ENCODE results near the gene POLE3.
"Not testable (repeated sequence)": the region's sequence is repeated elsewhere in the genome, so short reads cannot be mapped to it uniquely, and the experiment has no call there.

Gene POLE3

GRCh38 chr9:113410207-113410864 is at the start of gene POLE3, which contains the start of gene C9orf43:
TSS of gene POLE3 (minus strand) at chr9:113410675. CDS start at chr9:113410293, 382 bp downstream.
TSS of gene C9orf43 (plus strand) at chr9:113410747. CDS start at chr9:113413494, 2,747 bp downstream.
- peak; percentile 91 for DNase-seq

- DNase-seq, result no peak
Measured at GRCh38 chr9:113456235-113456634, 45.8 kb upstream of the POLE3 start.

GRCh38 chr9:113454914-113455761 is 44.7 kb upstream of the POLE3 start:
- no peak for DNase-seq

DNA sequence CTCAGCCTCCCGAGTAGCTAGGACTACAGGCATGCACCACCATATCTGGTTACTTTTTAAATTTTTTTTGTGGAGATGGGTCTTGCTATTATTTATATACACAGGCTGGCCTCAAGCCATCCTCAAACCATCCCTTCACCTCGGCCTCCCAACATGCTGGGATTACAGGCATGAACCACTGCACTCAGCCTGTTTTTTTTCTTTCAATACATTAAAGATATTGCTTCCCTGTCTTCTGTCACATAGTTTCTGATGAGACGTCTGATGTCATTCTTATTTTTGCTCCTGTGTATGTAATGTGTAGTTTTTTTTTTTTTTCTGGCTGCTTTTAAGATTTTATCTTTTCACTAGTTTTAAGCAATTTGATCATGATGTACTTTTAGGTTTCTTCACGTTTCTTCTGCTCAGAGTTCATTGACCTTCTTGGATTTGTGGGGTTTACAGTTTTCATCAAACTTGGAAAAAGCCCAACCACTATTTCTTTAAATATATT is 41.7 kb upstream of the POLE3 start:
- DNase-seq, result no peak

- DNase-seq, result no peak
Measured at GRCh38 chr9:113449376-113449775, 38.9 kb upstream of the POLE3 start.

- DNase-seq, result peak; percentile 51
Measured at GRCh38 chr9:113446323-113446740, 35.9 kb upstream of the POLE3 start.

- no peak for DNase-seq
Measured at GRCh38 chr9:113444736-113445135, 34.3 kb upstream of the POLE3 start.

GRCh38 chr9:113437716-113438115 is 27.2 kb upstream of the POLE3 start:
- DNase-seq, result not testable (repeated sequence)

DNA sequence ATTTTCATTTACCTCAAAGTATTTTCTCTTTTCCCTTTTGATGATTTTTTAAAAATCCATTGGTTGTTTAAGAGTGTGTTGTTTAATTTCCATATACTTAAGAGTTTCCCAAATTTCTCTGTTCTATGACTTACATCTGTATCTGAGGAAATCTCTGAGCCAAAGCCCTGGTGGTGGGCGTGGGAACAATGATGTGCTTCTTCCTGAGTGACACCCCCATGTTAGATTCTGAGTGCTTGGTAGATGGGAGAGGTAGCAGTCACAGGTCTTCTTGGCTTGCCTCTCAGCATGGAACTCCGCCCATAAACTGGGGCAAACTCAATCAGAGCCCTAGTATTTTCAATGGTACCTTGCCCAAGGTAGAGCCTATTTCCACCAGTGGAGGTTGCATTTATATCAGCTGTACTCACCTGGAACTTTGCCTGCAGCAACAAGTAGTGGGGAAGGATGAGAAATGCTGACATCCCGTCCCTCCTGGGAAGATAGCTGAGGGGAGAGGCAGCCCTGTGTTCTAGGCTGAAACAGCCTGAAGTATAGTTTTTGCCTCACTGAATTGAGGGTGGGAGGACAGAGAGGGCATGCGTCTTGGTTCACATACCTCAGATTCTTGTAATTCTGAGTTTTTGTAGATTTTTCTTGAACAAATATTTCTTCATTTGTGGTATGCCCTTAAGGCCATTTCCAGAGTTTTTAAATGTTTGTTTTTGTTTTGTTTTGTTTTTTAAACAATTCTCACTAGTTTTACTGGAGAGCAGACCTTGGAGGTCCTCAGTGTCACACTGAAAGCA is 26.4 kb upstream of the POLE3 start:
- DNase-seq, result no peak

DNA sequence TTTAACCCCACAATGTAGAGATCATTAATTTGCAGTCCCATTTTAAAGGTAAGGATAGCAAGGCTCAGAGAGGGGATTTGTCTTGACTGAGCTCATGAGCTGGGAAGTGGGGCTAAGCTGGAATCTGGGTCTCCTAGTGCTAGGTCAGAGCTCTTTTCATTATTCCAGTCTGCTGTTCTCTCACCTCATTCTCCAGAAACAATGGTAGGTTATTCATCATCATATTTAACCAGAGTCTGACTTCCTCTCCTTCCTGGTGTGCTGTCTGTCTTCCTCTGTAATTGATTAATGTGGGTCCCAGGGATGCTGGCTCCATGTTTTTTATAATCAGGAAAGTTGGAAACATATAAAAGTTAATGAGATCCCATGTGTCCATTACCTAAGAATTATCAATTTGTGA is 20.7 kb upstream of the POLE3 start:
- DNase-seq, result no peak

GRCh38 chr9:113428062-113428615 is 17.7 kb upstream of the POLE3 start:
- DNase-seq, result no peak

DNA sequence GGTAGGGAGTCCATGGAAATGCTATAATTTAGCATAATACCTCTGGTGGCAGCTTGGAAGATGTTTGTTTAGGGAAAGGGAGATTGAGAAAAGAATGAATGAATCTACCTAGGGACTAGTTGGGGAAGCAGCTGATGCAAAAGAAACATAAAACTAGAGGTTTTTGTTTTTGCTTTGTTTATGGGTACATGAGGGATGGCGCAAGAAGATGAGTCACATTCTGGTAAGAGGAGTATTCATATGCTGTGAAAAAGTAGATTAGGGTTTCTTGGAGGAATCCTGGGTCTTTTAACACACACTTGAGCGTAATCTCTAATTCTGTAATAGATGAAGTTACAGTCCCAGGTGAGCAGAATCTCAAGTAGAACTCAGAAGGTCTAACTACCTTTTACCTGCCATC is 17.2 kb upstream of the POLE3 start:
- DNase-seq, result no peak

- DNase-seq, result no peak
Measured at GRCh38 chr9:113426701-113427100, 16.2 kb upstream of the POLE3 start.

DNA sequence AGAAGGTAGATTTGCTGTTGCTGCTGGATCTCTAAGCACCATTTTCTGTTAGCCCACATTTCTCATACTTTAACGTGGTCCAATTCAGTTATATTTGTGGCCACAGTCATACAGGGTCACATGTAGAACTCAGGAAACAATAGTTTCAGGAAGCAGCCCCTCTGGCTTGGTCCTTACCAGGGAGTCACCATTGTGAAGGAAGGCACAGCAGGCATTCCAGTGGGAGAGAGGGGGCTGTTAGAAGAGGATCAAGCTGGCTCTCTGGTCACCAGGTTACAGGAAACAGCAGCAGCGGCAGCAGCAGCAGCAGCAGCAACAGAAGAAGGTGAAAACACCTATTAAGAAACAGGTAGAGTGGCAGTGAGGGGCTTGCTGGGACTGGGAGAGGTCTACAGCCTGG is 14.6 kb upstream of the POLE3 start:
- DNase-seq, result no peak

DNA sequence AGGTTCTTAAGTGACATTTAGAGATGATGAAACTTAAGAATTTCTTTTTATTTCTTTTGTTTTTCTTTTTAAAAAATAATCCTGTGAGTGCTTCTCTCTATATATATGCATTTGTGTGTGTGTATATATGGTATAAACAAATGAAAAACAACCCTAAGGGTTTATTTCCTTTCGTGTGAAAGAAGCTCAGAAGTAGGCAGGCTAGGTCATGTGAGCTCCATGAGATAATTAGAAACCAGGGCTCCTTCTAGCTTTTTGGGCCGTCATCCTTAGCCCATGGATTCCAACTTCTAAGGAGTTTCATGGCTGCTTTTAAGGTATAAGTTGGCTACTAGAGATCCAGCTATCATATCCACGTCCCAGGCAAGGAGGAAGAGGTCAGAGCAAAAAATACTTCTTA is 11.3 kb upstream of the POLE3 start:
- no peak for DNase-seq

GRCh38 chr9:113417370-113417769 is 6.9 kb upstream of the POLE3 start:
- no peak for DNase-seq

GRCh38 chr9:113416149-113416721 is 5.8 kb upstream of the POLE3 start:
- no peak for DNase-seq

DNA sequence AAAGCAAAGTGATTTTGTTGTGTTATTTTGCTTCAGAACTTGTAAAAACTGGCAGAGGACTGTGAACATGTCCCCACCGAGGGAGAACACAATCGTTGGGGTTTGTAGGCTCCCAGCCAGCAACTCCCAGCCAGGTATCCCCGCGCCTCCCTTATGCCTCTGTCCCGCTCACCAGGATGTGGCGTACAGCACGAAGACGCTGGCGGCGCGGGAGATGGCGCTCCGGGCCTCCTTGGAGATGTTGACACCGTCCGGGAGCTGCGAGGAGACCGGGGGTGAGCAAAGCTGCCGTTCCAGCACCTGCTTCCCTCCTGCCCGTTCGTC is 630 bp downstream of the POLE3 start:
- DNase-seq, result no peak

- no peak for DNase-seq
Measured at GRCh38 chr9:113409481-113409880, 994 bp downstream of the POLE3 start.

GRCh38 chr9:113406873-113407511 is 3.5 kb downstream of the POLE3 start:
- peak; percentile 46 for DNase-seq

- not testable (repeated sequence) for DNase-seq
Measured at GRCh38 chr9:113406353-113406752, 4.1 kb downstream of the POLE3 start.

GRCh38 chr9:113403646-113404045 is 6.8 kb downstream of the POLE3 start:
- no peak for DNase-seq

Data from NCI-H1105 treated with DMSO at 0.1 percent for 48 hours (cell line).